HG03575 (cell line): ENCODE results near the gene IL27RA.
"Not testable (repeated sequence)": the region's sequence is repeated elsewhere in the genome, so short reads cannot be mapped to it uniquely, and the experiment has no call there.

Source experiments
- ATAC-seq: cut with Tn5 transposase; IDR thresholded peaks from one replicate; pipeline ENCODE4 v1.9.1; 2021; ENCODE audit not compliant: unreplicated experiment, insufficient number of reproducible peaks, low FRiP score; ENCODE audit errors: extremely low read depth

IL27RA gene

GRCh38 chr19:14022469-14022868, 9.1 kb upstream of the IL27RA start:
- ATAC-seq = no peak

DNA sequence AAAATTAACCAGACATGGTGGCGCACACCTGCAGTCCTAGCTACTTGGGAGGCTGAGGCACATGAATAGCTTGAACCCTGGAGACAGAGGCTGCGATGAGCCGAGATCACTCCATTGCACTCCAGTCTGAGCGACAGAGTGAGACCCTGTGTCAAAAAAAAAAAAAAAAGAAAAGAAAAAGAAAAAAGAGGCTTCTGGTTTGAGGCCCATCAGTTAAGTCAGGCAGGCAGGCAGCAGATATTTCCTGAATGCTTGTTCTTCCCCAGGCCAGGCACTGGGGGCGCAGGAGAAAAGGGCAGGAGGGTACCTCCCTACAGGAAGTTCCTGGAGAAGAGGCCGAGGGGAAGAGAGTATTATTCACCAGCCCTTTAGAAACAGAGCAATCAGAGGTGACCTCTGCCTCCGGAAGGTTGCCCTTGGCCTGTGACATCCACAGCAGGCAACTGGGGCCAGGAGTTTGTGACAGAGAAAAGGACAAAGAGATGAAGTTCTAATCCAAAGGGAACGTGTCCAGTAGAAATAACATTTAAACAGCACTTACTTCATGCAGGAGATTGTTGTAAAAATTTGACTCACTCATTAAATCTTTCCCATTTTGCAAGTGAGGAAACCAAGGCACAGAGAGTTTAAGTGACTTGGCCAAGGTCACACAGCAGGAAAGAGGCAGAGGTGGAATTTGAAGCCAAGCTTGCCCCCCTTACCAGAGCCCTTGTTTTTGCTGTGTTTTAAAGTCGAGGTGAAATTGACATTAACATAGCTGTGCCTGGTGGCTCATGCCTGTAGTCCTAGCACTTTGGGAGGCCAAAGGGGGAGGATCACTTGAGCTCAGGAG, 7.9 kb upstream of the IL27RA start:
- no peak for ATAC-seq

DNA sequence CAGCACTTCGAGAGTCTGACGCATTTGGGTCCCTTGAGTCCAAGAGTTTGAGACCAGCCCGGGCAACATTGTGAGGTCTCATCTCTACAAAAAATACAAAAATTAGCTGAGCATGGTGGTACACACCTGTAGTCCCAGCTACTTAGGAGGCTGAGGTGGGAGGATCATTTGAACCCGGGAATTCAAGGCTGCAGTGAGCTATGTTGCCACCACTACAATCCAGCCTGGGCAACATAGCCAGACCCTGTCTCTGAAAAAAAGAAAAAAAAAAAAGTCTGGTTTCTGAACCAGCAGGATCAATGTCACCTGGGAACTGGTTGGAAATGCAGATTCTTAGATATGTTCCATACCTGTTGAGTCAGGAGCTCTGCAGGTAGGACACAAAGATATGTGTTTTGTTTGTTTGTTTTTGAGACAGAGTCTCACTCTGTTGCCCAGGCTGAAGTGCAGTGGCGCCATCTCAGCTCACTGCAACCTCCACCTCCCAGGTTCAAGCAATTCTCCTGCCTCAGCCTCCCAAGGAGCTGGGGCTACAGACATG, 4.8 kb upstream of the IL27RA start:
- not testable (repeated sequence) for ATAC-seq

DNA sequence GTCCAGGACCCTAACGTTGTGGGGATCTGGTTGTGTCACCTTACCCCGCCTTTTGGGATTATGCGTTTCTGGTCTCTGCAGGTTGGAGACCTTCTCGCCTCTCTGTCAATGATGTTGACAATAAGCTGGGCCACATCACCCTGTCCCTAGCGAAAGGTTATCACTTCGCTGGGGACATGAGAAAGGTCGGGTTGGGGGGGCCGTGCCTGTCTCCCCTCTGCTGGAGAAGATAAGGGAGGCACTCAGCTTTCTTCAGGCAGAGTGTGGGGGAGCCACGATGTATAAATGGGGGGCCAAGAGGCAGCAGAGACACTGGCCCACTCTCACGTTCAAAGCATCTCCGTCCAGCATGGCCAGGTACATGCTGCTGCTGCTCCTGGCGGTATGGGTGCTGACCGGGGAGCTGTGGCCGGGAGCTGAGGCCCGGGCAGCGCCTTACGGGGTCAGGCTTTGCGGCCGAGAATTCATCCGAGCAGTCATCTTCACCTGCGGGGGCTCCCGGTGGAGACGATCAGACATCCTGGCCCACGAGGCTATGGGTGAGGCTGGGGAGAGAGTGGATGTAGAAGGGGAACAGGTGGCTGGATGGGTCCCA, 3.6 kb upstream of the IL27RA start, which contains the start of gene RLN3:
Gene RLN3, plus strand, starts transcription at position 293 of the 595 bp plus-strand sequence. Its CDS starts 57 bp downstream, at position 350.
- ATAC-seq = no peak

- no peak for ATAC-seq
Measured at GRCh38 chr19:14028901-14029300, 2.7 kb upstream of the IL27RA start.

DNA sequence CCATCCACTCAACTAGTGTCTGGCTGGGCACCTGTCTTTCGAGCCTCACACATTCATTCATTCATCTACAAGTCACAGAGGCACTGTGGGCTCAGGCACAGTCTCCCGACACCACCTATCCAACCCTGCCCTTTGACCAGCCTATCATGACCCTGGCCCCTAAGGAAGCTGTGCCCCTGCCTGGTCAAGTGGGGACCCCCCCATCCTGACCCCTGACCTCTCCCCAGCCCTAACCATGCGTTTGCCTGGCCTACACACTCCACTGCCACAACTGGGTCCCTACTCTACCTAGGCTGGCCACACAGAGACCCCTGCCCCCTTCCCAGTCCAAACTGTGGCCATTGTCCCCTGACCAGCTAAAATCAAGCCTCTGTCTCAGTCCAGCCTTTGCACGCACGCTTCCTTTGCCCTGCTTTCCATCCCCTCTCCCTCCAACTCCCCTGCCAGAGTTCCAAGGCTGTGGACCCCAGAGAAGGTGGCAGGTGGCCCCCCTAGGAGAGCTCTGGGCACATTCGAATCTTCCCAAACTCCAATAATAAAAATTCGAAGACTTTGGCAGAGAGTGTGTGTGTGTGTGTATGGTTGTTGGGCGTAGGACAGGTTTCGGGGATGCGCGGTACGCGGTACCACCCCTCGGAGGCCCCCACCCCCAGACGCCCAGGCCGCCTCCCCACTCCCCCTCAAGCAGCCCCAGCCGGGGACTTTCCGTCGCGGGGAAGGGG, 404 bp upstream of the IL27RA start:
- no peak for ATAC-seq

DNA sequence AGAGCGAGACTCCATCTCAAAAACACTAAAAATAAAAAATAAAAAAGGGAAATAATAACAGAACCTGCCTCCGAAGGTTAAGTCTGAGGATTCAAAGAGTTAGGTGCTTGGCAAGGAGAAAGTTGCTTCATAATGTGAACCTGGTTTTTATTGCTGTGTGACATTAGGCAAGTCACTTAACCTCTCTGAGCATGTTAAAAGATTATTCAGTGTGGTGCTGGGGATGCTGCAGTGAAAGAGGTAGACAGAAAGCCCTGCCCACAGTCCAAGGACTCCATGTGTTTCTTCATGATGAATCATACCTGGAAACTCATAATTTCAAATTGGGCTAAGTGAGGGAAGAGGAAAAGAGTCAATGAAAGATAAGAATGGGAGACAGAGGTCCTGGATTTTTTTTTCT, 2.4 kb downstream of the IL27RA start:
- no peak for ATAC-seq

DNA sequence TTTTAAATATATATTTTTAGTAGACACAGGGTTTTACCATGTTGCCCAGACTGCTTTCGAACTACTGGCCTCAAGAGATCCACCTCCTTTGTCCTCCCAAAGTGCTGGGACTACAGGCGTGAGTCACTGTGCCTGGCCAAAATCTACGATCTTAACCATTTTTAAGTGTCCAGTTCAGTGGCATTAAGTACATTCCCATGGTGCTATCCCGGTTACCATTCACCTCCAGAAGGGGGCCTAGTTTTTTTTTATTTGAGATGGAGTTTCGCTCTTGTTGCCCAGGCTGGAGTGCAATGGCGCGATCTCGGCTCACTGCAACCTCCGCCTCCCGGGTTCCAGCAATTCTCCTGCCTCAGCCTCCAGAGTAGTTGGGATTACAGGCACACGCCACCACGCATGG, 3.6 kb downstream of the IL27RA start:
- not testable (repeated sequence) for ATAC-seq

GRCh38 chr19:14035706-14036105, 4.1 kb downstream of the IL27RA start:
- ATAC-seq = no peak

DNA sequence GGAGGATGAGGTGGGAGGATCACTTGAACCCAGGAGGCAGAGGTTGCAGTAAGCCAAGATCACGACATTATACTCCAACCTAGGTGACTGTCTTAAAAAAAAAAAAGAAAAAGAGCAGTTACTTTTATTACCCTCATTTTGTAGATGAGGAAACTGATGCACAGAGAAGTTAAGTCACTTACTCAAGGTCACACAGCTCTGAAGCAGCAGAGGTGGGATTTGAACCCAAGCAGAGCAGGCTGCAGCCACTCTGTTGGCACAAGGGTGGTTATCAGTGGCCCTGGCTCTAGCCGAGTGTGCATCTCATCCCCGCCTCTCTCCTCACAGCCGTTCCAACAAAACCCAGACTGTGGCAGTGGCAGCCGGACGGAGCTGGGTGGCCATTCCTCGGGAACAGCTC, 7.6 kb downstream of the IL27RA start:
- no peak for ATAC-seq

DNA sequence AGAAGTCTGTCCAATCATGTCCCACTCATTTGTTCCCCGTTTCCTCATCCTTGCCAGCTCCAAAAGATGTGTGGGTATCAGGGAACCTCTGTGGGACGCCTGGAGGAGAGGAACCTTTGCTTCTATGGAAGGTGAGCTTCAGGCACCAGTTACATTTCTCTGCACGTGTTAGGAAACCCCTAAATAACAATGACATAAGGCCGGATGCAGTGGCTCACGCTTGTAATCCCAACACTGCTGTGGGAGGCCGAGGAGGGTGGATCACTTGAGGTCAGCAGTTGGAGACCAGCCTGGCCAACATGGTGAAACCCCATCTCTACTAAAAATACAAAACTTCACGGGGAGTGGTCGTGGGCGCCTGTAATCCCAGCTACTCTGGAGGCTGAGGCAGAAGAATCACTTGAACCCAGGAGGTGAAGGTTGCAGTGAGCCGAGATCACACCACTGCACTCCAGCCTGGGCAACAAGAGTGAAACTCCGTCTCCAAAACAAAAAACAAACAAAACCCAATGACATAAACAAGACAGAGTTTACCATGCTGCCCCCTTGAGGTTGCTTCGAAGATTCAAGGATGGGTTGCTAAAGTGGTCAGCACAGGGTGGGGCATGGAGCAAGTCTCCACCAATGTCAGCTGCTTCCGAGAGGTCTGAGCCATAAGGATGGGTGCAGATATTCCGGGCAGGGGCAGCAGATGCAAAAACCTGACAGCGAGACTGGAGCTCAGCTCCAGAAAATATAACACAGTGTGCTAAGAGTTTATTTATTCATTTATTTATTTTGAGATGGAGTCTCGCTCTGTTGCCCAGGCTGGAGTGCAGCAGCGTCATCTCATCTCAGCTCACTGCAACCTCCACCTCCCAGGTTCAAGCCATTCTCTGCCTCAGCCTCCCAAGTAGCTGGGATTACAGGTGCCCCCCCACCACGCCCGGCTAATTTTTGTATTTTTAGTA, 11.4 kb downstream of the IL27RA start:
- ATAC-seq = not testable (repeated sequence)

- not testable (repeated sequence) for ATAC-seq
Measured at GRCh38 chr19:14047866-14048265, 16.3 kb downstream of the IL27RA start.

DNA sequence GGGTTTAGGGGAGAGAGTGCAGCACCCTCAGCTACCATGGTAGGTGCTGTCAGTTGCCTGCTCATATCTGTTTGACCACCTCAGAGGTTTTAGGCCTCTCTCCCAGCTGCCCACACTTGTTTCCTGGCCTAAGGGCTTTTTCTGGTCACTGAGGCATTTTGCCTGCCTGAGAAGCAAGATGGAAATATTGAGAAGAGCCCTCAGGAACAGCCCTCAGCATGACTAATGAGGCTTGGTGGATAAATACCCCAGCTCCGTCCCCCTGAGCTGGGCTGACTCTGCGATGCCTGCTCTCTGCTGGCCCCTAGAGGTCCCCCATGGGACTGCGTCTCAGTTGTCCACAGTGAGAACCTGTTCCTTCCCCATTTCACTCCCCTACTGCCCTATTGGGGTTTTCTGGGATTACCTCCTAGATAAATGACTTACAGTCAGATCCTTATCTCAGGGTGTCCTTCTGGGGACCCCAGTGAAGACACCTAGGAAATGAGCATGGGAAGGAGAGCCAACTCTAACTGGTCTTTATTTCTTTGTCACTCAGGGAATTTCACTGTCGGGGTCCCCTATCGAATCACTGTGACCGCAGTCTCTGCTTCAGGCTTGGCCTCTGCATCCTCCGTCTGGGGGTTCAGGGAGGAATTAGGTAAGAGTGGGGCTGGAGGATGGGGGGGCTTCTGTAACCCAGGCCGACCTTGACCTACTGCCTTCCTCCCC, 17.0 kb downstream of the IL27RA start:
- ATAC-seq = no peak

DNA sequence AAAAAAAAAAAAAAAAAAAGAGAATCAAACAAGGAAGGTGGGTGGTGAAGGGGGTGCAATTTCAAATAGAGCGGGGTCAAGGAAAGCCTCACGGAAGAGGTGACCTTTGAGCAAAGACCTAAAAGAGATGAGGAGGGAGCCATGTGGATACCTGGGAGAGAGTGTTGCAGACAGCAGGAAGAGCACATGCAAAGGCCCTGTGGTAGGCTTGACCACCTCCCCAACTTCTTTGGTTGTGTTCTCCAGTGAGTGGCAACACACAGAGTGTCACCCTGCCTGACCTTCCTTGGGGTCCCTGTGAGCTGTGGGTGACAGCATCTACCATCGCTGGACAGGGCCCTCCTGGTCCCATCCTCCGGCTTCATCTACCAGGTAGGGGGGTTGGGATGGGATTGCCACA, 18.9 kb downstream of the IL27RA start:
- no peak for ATAC-seq

GRCh38 chr19:14050961-14051360, 19.4 kb downstream of the IL27RA start:
- not testable (repeated sequence) for ATAC-seq

- no peak for ATAC-seq
Measured at GRCh38 chr19:14051980-14052379, 20.4 kb downstream of the IL27RA start.

DNA sequence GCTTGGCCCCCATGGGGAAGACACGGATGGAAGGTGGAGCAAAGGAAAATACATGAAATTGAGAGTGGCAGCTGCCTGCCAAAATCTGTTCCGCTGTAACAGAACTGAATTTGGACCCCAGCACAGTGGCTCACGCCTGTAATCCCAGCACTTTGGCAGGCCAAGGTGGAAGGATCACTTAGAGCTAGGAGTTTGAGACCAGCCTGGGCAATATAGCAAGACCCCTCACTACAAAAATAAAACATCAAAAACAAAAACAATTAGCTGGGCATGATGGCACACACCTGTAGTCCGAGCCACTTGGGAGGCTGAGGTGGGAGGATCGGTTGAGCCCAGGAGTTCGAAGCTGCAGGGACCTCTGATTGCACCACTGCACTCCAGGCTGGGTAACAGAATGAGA, 20.9 kb downstream of the IL27RA start:
- no peak for ATAC-seq

- ATAC-seq = no peak
Measured at GRCh38 chr19:14053032-14053431, 21.5 kb downstream of the IL27RA start.
